GM10248 (cell line): Measurements from ENCODE around the gene STARD7.

Experiments
- CTCF ChIA-PET: fragments of 300-600 bp; sonication (Branson Sonifier 250); formaldehyde crosslinking; extraction: SDS; loops from one replicate; lab custom pipeline; 2021; ENCODE audit warnings: antibody characterized with exemption; lab: Yijun Ruan, JAX
- POLR2A ChIA-PET: fragments of 350-650 bp; sonication (Branson Sonifier 250); formaldehyde crosslinking; extraction: SDS; loops from one replicate; lab custom pipeline; 2020; ENCODE audit warnings: antibody characterized with exemption; lab: Yijun Ruan, JAX
- DNase-seq: peaks from one replicate; pipeline ENCODE4 v3.0.0; 2012; ENCODE audit errors: extremely low spot score
- TF ChIP-seq, protein P1 (sequence below): IDR thresholded peaks from 2 replicates; pipeline ENCODE4 v1.5.1; 2012; ENCODE audit warnings: mild to moderate bottlenecking, low read depth; ENCODE audit errors: extremely low read depth, missing control alignments, control extremely low read depth

Gene STARD7

DNA sequence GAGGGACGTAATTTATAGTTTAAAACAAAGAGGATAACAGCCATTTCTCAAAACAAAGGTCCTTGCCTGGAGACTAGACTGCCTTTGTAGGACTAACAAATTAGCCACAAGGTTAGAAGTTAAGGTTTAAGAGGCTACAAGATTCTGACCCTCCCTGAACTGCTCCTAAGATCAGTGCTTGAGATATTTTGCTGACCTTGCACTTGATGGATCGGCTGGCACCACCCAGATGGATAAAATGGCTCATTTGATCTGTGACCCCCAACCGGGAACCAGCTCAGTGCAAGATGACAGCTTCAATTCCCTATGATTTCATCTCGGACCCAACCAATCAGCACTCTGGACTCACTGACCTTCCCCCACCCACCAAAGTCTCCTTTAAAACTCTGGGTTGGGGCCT, 3.7 kb upstream of the STARD7 start:
- no peak for DNase-seq
- ChIA-PET POLR2A (interaction anchor here (0.6 kb wide), 1 partner anchor 335 kb away, joined by 3 read pairs; no protein-coding TSS in a partner anchor), CTCF (no interaction called here)
- TF ChIP-seq, protein P1, sequence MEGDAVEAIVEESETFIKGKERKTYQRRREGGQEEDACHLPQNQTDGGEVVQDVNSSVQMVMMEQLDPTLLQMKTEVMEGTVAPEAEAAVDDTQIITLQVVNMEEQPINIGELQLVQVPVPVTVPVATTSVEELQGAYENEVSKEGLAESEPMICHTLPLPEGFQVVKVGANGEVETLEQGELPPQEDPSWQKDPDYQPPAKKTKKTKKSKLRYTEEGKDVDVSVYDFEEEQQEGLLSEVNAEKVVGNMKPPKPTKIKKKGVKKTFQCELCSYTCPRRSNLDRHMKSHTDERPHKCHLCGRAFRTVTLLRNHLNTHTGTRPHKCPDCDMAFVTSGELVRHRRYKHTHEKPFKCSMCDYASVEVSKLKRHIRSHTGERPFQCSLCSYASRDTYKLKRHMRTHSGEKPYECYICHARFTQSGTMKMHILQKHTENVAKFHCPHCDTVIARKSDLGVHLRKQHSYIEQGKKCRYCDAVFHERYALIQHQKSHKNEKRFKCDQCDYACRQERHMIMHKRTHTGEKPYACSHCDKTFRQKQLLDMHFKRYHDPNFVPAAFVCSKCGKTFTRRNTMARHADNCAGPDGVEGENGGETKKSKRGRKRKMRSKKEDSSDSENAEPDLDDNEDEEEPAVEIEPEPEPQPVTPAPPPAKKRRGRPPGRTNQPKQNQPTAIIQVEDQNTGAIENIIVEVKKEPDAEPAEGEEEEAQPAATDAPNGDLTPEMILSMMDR = no peak

DNA sequence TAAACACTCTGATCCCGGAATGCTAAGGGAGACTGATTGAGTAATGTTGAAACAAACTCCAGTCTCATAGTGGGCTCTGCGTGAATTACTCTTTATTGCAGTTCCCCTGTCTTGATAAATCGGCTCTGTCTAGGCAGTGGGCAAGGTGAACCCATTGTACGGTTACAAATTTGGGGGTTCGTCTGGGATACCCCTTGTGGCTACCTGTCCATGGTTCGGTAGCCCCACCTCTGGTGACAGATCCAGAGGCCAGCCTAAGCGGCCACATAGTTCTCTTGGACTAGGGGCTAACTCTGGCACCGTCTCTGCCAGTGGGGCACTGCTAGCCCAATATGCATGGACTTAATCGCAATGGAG, 1.1 kb upstream of the STARD7 start:
- TF ChIP-seq, protein P1 = no peak
- ChIA-PET CTCF (interaction anchor here (1.2 to 3.3 kb wide), 5 partner anchors 13 to 70 kb away, joined by 3 to 19 read pairs (median 11); partner anchors contain the start of gene ASTL), POLR2A (interaction anchor here (2.0 to 2.4 kb wide), 2 partner anchors 35 to 65 kb away, joined by 8 to 10 read pairs; partner anchors contain the start of gene DUSP2)
- no peak for DNase-seq

DNA sequence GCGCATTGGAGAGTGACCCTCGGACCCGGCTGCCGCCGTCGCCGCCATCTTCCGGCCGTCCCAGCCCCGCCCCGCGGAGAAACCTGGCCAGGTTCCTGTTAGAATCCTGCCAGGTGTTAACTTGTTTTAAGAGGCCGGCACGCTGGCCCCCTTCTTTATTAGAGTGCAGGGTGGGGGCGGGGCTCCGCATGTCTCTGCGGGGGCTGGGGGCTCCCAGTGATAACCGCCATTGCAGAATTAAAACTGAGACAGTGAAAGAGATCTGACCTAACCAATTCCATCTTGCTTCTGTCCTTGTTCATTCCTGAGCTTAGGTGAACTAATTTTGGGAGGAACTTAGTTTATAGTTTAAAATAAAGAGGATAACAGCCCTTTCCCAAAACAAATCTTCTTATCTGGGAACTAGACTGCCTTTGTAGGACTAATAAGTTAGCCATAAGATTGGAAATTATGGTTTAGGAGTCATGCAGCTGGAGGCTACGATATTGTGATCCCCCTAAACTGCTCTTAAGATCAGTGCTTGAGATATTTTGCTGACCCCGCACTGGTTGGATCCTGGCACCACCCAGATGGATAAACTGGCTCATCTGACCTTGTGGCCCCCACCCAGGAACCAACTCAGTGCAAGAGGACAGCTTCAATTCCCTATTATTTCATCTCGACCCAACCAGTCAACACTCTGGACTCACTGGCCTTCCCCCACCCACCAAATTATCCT, 543 bp upstream of the STARD7 start:
- ChIA-PET CTCF (interaction anchor here (1.0 to 3.3 kb wide), 15 partner anchors 8 to 70 kb away, joined by 3 to 19 read pairs (median 4); partner anchors contain the start of gene ASTL), POLR2A (interaction anchor here (0.6 to 2.4 kb wide), 7 partner anchors 25 to 254 kb away, joined by 3 to 10 read pairs (median 7); partner anchors contain the start of genes ASTL and DUSP2)
- DNase-seq = no peak
- TF ChIP-seq, protein P1 = no peak

DNA sequence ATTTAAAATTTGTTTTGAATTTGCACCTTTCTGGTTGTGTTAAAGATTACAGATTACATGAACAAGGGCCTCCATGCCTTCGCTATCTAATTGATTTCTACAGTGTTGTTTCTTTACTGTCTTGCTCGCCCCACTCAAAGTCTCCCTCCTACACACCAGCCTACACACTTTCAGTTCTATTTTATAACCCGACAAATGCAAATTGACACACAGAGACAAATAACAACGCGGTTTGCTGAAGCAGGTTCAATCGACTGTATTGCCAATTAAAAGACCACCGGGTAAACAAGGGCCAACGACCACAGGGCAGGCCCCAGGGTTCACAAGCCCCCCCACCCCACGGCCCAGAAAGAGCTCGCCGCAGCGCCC, 869 bp downstream of the STARD7 start:
- ChIA-PET POLR2A (interaction anchor here (0.9 to 2.4 kb wide), 9 partner anchors 8 to 69 kb away, joined by 3 to 10 read pairs (median 5); partner anchors contain the start of genes ASTL and DUSP2), CTCF (interaction anchor here (0.9 to 2.7 kb wide), 12 partner anchors 8 to 301 kb away, joined by 3 to 19 read pairs (median 4); partner anchors contain the start of gene ASTL)
- DNase-seq = peak; percentile 48
- TF ChIP-seq, protein P1 = no peak

DNA sequence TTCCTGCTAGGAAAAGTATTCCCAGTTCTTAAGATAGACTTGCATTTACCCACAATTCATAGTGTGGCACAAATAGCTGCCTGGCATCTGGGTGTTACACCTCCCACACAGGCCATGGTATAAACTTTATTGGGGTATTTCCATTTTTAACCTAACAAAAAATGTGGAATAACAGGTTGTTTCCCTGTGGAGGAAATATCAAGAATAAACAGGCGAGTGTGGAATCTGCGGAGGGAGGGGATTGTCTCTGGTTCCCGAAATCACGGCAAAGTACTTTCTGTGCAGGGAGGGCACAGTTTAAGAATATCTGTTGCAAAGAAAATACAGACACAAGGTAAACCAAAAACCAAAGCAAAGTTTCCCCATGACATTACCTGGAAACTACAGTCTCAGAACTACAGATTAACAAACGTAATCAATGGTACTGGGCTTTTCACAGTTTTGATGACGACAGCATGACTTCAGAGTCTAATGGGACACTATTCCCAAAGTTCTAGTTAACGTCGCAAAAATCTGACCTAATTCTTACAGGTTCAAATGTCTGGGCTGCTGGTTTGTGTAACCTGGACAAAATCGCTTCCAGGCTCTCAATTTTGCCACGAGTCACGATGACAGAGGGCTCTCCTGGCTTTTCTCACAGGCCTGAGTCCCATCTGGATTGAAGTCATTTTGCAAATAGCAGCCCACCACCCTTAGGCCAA, 1.4 kb downstream of the STARD7 start:
- TF ChIP-seq, protein P1 = no peak
- DNase-seq = no peak
- CTCF ChIA-PET = interaction anchor here (1.0 to 5.9 kb wide), 5 partner anchors 26 to 302 kb away, joined by 3 to 43 read pairs (median 6); partner anchors contain the start of gene ASTL
- POLR2A ChIA-PET = interaction anchor here (0.7 kb wide), 1 partner anchor 280 kb away, joined by 6 read pairs; no protein-coding TSS in a partner anchor

DNA sequence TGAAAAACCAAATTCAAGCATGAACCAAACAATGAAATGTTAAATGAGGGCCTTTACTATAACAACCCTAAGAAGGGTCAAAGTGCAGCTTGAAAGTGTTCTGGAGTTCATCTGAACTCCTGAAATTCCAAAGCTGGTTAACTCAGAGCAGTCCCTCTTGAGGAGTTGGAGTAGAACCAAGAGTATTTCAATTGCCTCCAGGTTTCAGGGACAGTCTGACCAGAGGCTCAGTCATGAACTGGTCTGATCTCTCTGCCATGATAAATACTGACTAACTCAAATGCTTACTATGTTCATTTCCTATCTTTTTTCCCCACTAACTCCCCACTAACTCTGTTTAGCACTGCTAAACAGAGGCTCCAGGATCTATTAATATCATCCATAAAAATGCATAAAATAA, 2.7 kb downstream of the STARD7 start:
- TF ChIP-seq, protein P1 = no peak
- POLR2A ChIA-PET = interaction anchor here (0.7 kb wide), 1 partner anchor 48 kb away, joined by 4 read pairs; no protein-coding TSS in a partner anchor
- no peak for DNase-seq
- CTCF ChIA-PET = interaction anchor here (1.0 to 5.9 kb wide), 4 partner anchors 27 to 184 kb away, joined by 4 to 43 read pairs (median 14); partner anchors contain the start of gene ASTL
